Activated naive CD4-positive, alpha-beta T cell treated with anti-CD3 and anti-CD28 coated beads, Interleukin-2, amount 50 U/mL, for 24 hours (primary cell): ENCODE measurements around the gene TUBGCP3.
"Not testable (repeated sequence)": the region's sequence is repeated elsewhere in the genome, so short reads cannot be mapped to it uniquely, and the experiment has no call there.

Source experiments
- H3K27ac Mint-ChIP-seq: one replicate; pipeline ENCODE4 v1.8.0; 2021; ENCODE audit warnings: mild to moderate bottlenecking, mixed read lengths
- H3K27me3 Mint-ChIP-seq: one replicate; pipeline ENCODE4 v1.8.0; 2021; ENCODE audit warnings: mixed read lengths
- H3K36me3 Mint-ChIP-seq: one replicate; pipeline ENCODE4 v1.8.0; 2021; ENCODE audit warnings: mixed read lengths
- H3K4me1 Mint-ChIP-seq: one replicate; pipeline ENCODE4 v1.8.0; 2021; ENCODE audit warnings: mixed read lengths
- H3K4me3 Mint-ChIP-seq: one replicate; pipeline ENCODE4 v1.8.0; 2021; ENCODE audit warnings: mild to moderate bottlenecking, mixed read lengths
- H3K9me3 Mint-ChIP-seq: one replicate; pipeline ENCODE4 v1.8.0; 2021; ENCODE audit warnings: mixed read lengths

The TUBGCP3 gene

DNA sequence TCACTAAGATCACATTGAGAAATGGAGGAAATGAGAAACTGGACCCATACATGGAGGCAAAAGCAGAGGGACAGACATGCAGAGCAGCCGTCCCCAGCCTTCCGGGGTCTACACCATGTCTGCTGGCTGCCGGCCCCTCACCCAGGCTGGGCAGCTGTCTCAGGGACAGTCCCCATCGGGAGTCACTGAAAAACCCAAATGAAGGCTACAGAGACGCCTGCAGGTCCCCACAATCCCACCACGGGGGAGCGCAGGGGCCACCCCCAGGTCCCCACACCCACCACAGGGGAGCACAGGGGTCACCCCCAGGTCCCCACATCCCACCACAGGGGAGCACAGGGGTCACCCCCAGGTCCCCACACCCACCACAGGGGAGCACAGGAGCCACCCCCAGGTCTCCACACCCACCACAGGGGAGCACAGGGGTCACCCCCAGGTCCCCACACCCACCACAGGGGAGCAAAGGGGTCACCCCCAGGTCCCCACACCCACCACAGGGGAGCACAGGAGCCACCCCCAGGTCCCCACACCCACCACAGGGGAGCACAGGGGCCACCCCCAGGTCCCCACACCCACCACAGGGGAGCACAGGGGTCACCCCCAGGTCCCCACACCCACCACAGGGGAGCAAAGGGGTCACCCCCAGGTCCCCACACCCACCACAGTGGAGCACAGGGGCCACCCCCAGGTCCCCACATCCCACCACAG, 99.5 kb downstream of the TUBGCP3 start:
- H3K27ac Mint-ChIP-seq, H3K4me1 Mint-ChIP-seq: not testable (repeated sequence)

DNA sequence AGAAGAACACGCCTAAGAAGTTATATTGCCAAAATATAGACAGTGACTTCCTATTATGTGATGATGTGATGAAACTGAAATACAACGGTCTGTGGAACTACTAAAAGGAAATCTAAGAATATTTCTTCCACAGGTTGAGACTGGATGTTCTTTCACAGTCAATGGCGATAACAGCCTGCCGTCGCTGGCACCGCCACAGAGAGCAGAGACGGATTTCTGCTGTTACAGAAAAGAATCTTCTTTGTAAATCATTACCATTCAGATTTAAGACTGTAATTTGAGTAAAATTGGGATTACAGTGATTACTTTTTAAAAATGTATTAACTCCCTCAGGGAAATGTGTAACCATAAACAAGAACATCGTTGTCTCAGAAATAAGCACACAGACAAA, 100.8 kb downstream of the TUBGCP3 start:
- no peaks in the 10 kb centered on the region for H3K27me3 Mint-ChIP-seq
- H3K4me1 Mint-ChIP-seq, result no peaks in the 10 kb centered on the region
- H3K36me3 Mint-ChIP-seq, result peaks cover 31% of the 10 kb centered on the region
- H3K4me3 Mint-ChIP-seq, result no peak overlapping the region
- H3K9me3 Mint-ChIP-seq, result no peaks in the 10 kb centered on the region
- no peak overlapping the region for H3K27ac Mint-ChIP-seq

More for the DNA sequence above, 99.5 kb downstream of the TUBGCP3 start:
- not testable (repeated sequence) for H3K9me3 Mint-ChIP-seq, H3K4me3 Mint-ChIP-seq, H3K27me3 Mint-ChIP-seq
- H3K36me3 Mint-ChIP-seq, result peaks cover 28% of the 10 kb centered on the region

DNA sequence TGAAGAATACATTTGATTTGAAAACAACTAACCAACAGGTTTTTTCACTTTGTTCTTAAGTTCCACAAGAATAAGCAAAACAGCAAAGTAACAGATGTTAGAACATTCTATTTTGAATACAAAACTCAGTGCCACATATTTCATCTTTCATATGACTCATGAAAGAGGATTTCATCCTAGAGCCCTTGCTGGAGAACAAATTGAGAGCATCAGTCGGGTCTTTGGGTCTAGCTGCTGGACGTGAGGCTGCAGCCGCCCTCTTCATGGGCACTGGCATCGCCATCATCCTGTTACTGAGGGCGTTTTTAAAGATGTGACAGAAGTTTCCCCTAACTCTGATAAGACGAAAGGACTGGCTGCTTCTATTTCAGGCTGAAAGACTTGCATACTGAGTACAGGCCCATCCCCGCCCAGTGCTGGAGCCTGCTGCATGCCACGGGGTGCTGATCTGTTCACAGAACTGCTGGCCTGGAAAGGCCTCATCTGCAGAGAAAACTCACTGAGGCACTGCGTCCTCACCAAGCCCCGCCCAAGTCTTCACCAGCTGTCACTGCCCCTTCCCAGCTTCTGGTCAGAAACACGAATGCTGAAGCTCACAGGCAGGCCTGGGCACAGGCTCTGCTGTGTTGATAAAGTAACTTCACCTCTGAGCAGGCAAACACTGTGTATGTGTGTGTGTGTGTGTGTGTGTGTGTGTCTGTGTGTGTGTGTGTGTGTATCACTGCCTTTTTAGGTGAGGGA, 101.4 kb downstream of the TUBGCP3 start:
- H3K9me3 Mint-ChIP-seq, result no peaks in the 10 kb centered on the region
- no peak overlapping the region for H3K4me3 Mint-ChIP-seq
- peaks cover 31% of the 10 kb centered on the region for H3K36me3 Mint-ChIP-seq
- no peak overlapping the region for H3K27ac Mint-ChIP-seq
- no peaks in the 10 kb centered on the region for H3K4me1 Mint-ChIP-seq
- H3K27me3 Mint-ChIP-seq, result no peaks in the 10 kb centered on the region

DNA sequence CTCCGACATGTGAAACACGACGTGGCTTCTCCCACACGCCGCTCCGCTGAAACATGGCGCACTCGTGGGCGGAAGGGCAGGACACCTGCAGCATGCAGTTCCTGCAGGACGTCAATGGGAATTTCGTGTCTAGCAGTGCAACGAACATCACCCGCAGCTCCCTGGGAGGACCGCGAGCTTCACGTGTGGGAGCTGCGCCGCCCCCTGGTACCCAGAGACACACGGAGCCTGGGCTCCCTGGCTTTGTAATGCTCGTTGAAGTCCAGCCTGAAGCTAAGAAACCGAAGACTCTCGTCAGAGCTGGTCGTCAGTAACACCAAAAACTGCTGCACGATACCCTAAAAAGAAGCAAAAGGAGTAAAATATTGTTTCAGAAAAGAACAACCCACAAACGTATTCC, 102.1 kb downstream of the TUBGCP3 start:
- H3K4me3 Mint-ChIP-seq, H3K27ac Mint-ChIP-seq, H3K27me3 Mint-ChIP-seq, H3K4me1 Mint-ChIP-seq, H3K9me3 Mint-ChIP-seq: not testable (repeated sequence)
- peaks cover 27% of the 10 kb centered on the region for H3K36me3 Mint-ChIP-seq

DNA sequence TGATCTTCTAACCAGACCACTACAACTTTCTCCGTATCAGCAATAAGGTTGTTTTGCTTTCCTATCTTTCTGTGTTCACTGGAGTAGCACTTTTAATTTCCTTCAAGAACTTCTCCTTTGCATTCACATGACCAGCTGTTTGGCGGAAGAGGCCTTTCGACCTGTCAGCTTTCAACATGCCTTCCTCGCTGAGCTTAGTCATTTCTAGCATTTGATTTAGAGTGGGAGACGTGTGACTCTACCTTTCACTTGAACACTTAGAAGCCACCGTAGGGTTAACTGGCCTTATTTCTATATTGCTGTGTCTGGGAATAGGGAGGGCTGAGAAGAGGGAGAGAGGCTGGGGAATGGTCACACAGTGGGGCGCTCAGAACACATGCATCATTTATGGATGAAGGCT, 104.7 kb downstream of the TUBGCP3 start:
- Mint-ChIP-seq H3K4me3 (no peak overlapping the region), H3K4me1 (no peaks in the 10 kb centered on the region), H3K27ac (no peak overlapping the region), H3K9me3 (no peaks in the 10 kb centered on the region), H3K27me3 (no peaks in the 10 kb centered on the region), H3K36me3 (peaks cover 22% of the 10 kb centered on the region)

DNA sequence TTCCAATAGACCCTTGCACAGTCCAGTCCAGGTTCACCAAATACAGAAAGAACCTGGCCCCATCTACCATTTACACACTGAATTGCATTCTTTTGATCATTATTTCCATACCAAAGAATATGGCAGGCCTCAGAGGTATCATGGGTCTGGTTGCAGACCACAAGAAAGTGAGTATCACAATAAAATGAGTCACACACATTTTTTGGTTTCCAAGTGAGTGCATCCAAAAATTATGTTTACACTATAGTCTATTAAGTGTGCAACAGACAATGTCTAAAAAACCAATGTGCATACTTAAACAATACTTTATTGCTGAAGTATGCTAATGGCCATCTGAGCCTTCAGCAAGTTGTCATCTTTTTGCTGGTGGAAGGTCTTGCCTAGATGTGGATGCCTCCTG, 106.5 kb downstream of the TUBGCP3 start:
- H3K4me3 Mint-ChIP-seq, result no peak overlapping the region
- no peaks in the 10 kb centered on the region for H3K4me1 Mint-ChIP-seq
- H3K9me3 Mint-ChIP-seq, result no peaks in the 10 kb centered on the region
- no peak overlapping the region for H3K27ac Mint-ChIP-seq
- peaks cover 16% of the 10 kb centered on the region for H3K36me3 Mint-ChIP-seq
- no peaks in the 10 kb centered on the region for H3K27me3 Mint-ChIP-seq

DNA sequence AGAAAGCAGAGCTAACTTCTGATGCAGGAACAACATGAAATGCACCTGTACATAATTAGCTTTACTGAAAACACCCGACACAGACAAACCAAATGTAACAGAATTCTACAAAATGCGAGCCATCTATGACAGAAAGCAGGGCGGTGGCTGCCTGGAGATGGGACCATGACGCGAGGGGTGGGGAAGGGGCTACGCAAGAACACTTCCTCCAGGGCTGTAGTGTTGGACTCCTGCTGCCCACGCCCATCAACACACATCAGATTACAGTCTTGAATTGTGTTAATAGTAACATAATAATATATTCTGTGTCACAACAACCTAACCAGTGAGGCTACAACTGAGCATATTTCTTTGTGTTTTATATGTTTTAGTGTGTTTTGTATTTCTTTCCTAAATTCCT, 108.6 kb downstream of the TUBGCP3 start:
- no peaks in the 10 kb centered on the region for H3K9me3 Mint-ChIP-seq
- H3K4me1 Mint-ChIP-seq, result no peaks in the 10 kb centered on the region
- H3K27ac Mint-ChIP-seq, result no peak overlapping the region
- H3K27me3 Mint-ChIP-seq, result no peaks in the 10 kb centered on the region
- peaks cover 9% of the 10 kb centered on the region for H3K36me3 Mint-ChIP-seq
- H3K4me3 Mint-ChIP-seq, result no peak overlapping the region

DNA sequence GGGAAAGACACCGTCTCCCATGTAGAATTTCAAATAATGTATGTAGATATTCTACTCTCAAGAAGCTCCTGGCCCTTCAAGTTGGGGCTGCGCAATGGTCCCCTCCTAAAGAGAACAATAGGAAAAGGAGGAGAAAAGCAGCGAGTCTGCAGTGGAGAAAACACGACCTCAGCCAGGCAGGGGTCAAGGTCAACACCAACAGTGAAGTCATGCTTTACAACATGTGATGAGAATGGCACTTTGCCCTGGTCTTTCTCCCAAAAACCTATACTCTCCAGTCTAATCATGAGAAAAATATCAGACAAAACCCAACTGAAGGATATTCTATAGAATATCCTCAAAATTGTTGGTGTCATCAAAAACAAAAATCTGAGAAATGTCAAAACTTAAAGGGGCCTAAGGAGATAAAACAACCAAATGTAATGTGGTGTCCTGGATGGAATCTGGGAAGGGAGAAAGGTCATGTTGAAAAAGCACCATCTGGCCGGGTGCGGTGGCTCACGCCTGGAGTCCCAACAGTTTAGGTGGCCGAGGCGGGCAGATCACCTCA, 110.8 kb downstream of the TUBGCP3 start:
- Mint-ChIP-seq H3K27me3 (no peaks in the 10 kb centered on the region), H3K9me3 (no peaks in the 10 kb centered on the region), H3K36me3 (peaks cover 7% of the 10 kb centered on the region), H3K4me3 (no peak overlapping the region), H3K27ac (no peak overlapping the region), H3K4me1 (no peaks in the 10 kb centered on the region)

DNA sequence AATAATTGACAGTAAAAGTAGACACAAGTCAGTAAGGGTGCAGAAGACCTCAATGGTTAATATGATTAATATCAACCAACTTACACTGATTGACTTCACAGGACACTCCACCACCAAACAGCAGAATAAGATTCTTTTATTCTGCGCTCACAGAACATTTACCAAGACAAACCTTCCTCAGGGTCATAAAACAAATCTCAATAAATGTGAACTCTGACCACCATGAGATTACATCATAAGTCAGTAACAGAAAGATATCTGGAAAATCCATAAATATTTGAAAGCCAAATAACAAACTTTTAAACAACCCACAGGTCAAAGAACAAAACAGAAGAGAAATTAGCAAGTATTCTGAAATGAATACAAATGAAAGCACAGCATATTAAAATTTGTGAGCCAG, 112.1 kb downstream of the TUBGCP3 start:
- peaks cover 3% of the 10 kb centered on the region for H3K9me3 Mint-ChIP-seq
- H3K27me3 Mint-ChIP-seq, result no peaks in the 10 kb centered on the region
- H3K4me3 Mint-ChIP-seq, result no peak overlapping the region
- peaks cover 7% of the 10 kb centered on the region for H3K36me3 Mint-ChIP-seq
- no peak overlapping the region for H3K27ac Mint-ChIP-seq
- H3K4me1 Mint-ChIP-seq, result no peaks in the 10 kb centered on the region

DNA sequence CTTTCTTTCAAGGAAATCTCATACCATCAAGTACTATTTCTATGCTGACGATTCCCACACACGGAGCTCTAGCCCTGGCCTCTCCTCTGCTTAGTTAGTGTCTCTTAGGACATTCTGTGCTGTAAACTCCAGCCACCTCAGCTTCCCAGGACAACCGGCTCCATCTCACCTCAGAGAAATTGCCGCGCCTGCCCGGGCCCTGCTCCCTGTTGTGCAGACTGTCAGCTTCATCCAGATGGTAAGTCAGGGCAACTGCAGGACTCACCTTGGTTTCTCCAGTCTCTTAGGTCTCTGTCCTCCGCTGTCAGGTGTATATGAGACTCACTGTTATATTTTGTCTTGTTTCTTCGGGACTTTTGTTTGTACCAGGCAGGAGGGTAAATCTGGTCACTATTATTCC, 113.1 kb downstream of the TUBGCP3 start:
- H3K9me3 Mint-ChIP-seq, result peaks cover 3% of the 10 kb centered on the region
- no peaks in the 10 kb centered on the region for H3K27me3 Mint-ChIP-seq
- no peak overlapping the region for H3K4me3 Mint-ChIP-seq
- H3K27ac Mint-ChIP-seq, result no peak overlapping the region
- H3K4me1 Mint-ChIP-seq, result no peaks in the 10 kb centered on the region
- H3K36me3 Mint-ChIP-seq, result peaks cover 7% of the 10 kb centered on the region

DNA sequence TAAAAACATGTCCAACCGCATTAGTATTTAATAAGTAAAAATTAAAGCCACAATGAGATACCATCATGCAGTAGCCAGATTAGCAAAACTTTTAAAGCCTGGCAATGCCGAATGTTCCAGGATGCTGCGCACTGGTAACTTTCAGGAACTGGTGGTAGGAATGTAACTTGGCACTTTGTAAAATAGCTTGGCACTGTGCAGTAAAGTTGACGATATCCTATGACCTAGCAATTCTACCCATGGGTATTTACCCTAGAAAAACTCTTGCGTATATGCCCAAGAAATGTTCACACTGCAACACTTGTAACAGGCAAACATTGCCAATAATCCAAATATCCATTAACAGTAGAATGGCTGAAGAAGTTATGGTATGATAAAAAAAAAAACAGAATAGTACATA, 114.1 kb downstream of the TUBGCP3 start:
- Mint-ChIP-seq H3K27me3 (no peaks in the 10 kb centered on the region), H3K4me3 (no peak overlapping the region), H3K4me1 (no peaks in the 10 kb centered on the region), H3K9me3 (peaks cover 3% of the 10 kb centered on the region), H3K36me3 (peaks cover 7% of the 10 kb centered on the region), H3K27ac (no peak overlapping the region)

DNA sequence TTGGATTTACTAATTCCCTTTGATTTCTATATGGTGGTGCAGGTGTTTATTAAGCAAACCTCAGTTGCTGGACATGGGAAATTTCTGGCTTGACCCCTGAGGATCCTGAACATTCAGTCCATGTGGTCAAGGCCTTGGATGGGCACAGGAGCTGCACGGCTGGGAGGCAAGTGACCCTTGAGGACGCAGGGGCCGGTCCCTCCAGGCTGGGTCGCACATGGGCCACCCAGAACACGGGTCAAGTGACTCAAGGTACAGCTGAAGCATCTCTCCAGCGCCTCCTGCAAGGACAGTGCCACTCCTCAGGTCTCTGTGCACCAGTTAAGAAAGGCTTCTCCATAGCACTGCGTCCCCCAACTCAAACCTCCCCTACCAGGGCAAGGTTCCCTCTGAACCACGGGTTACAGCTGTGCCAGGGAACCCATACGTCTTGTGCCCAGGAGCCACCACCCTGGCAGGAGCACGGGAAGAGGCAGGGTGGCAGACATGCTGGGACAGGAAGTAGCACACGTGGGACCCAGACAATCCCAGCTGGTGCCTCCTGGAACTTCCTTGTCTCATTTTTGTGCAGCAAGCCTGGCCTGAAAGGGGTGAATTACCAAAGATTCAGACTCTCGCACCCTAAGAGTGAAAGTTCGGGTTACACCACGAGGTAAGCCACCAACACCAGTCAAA, 118.7 kb downstream of the TUBGCP3 start:
- Mint-ChIP-seq H3K4me3 (no peak overlapping the region), H3K27me3 (peaks cover 2% of the 10 kb centered on the region), H3K27ac (no peak overlapping the region), H3K9me3 (peaks cover 3% of the 10 kb centered on the region), H3K4me1 (no peaks in the 10 kb centered on the region), H3K36me3 (peaks cover 4% of the 10 kb centered on the region)

DNA sequence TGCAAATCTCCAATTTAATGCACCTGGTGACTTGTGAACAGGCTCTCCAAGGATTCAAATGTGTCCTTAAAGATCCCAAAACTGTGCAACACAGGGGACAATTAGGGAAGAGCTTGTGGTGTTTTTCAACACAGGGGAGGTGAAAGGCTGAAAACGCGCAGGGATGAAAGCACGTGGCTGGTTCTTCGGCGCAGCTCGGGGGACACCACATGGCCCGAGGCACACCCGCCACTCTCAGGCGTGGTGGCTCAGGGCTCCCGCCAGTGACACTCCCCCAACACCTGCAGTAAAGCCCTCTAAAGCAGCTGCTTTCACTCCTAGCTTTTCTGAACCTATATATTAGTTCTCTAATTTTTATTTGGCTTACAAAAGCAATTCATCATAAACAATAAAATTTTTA, 119.9 kb downstream of the TUBGCP3 start:
- no peak overlapping the region for H3K4me3 Mint-ChIP-seq
- no peaks in the 10 kb centered on the region for H3K4me1 Mint-ChIP-seq
- H3K36me3 Mint-ChIP-seq, result peaks cover 4% of the 10 kb centered on the region
- peaks cover 2% of the 10 kb centered on the region for H3K27me3 Mint-ChIP-seq
- H3K9me3 Mint-ChIP-seq, result peaks cover 3% of the 10 kb centered on the region
- H3K27ac Mint-ChIP-seq, result no peak overlapping the region

DNA sequence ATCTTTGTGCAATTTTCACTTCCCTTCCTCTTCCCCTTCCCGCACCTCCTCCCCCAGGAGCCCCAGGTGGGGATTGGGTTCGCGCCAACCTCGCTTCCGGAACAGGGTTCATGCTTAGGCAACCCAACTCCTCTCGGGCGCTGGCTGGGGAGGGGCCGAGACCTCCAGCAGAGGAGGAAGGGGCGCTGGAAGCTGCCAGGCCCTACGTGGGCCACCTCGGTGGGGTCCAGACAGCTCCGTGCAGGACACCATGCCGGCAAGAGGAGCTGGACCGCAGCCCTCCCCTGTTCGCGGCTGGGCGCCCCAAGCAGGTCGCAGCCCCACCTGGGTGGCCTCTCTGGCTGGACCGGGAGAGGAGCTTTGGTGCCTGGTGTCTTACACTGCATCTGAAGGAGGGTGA, 120.7 kb downstream of the TUBGCP3 start:
- no peaks in the 10 kb centered on the region for H3K4me1 Mint-ChIP-seq
- H3K4me3 Mint-ChIP-seq, result no peak overlapping the region
- H3K9me3 Mint-ChIP-seq, result peaks cover 9% of the 10 kb centered on the region
- H3K27me3 Mint-ChIP-seq, result peaks cover 5% of the 10 kb centered on the region
- peaks cover 2% of the 10 kb centered on the region for H3K36me3 Mint-ChIP-seq
- H3K27ac Mint-ChIP-seq, result no peak overlapping the region

DNA sequence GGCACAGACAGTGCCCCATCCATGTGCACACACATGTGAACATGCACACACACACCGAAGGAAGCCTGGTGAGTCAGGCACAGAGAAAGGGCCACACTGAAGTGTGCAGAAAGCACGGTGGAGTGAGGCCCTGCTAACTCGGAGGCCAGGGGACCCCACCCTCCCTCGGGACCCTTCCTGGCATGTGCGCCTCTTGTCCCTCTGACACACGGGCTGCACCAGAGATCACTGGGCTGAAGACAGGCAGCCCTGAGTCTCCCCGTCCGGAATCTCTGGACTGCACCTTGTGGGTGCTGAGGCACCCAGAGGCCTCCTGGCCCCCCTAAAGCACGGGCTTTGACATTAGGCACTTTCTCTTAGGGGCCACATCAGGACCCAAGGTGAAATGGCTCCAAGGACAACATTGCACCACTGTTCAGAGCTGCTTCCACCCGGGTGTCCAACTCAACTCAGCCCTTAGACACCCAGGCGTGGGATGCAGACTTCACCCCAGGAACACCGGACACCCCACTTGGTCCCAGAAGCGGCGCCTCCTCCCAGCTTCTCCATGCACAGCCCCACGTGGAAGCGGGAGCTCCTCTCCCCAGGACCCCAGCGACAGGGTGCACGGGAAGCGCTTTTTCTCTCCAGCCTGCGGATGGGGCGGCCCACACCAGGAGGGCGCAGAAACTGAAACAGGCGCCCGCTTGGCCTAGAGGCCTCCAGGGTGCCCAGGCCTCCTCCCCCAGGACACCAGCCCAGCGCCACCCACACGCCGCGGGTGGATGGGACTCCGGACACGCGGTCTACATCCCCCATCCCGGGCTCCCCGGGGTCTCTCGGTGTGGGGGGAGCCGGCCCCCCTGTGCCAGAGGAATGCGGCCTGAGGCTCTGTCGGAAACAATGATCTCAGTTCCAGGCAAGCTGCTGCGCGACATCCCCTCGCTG, 121.6 kb downstream of the TUBGCP3 start:
- Mint-ChIP-seq H3K9me3 (peaks cover 9% of the 10 kb centered on the region), H3K36me3 (peaks cover 6% of the 10 kb centered on the region), H3K4me1 (no peaks in the 10 kb centered on the region), H3K27me3 (peaks cover 5% of the 10 kb centered on the region), H3K4me3 (no peak overlapping the region), H3K27ac (no peak overlapping the region)
